ENCODE measurements around the gene RSPH3. TPM values are rescaled to one million over a fixed set of nuclear protein-coding genes. Genes with fewer than 3 reads are reported as not detected.
"Not testable (repeated sequence)": the region's sequence is repeated elsewhere in the genome, so short reads cannot be mapped to it uniquely, and the experiment has no call there.

RSPH3 gene
- total RNA-seq, 1 donor from 2014 or later, result 11.9 TPM

- intact Hi-C loops (cut with micrococcal nuclease), result no loop called here
- peaks cover 6% of the 10 kb centered on the region for H3K9me3 ChIP-seq (replicated peaks)
- no peaks in the 10 kb centered on the region for H3K36me3 ChIP-seq
- H3K27ac ChIP-seq (replicated peaks), result no peak overlapping the region
- no peaks in the 10 kb centered on the region for H3K27me3 ChIP-seq (ENCODE audit: low read depth)
- no peak overlapping the region for H3K4me3 ChIP-seq
- H3K4me1 ChIP-seq, result no peaks in the 10 kb centered on the region
- no peak for DNase-seq
- TF ChIP-seq CTCF (IDR thresholded peaks at IDR 0.05; ENCODE audit: borderline replicate concordance), result no peak
These were observed 44.7 kb downstream of the RSPH3 start for GRCh38 chr6:158955255-158955654.

DNA sequence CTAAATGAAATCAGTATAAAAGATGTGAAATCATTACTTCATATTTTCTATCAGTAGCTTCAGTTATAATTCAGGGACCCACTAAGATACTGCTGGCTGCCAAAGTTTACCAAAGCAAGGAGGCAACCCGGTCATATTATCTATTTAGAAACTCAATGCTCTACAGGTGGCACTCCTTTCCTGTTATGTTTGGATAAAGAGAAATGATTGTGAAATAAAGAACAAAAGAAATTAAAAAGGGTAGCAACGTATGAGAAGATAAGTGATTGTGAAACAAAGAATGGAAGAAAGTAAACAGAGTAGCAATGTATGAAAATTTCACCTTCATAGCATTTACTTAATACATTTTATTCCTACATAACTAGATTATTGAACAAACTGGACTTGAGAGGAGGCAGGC is 45.2 kb downstream of the RSPH3 start:
- intact Hi-C loops (cut with micrococcal nuclease), result no loop called here
- Histone ChIP-seq H3K27me3 (ENCODE audit: low read depth) (no peaks in the 10 kb centered on the region), H3K4me1 (no peaks in the 10 kb centered on the region), H3K9me3 (replicated peaks) (peaks cover 6% of the 10 kb centered on the region), H3K4me3 (no peak overlapping the region), H3K36me3 (no peaks in the 10 kb centered on the region), H3K27ac (replicated peaks) (no peak overlapping the region)
- no peak for TF ChIP-seq CTCF (IDR thresholded peaks at IDR 0.05; ENCODE audit: borderline replicate concordance)
- DNase-seq, result no peak

DNA sequence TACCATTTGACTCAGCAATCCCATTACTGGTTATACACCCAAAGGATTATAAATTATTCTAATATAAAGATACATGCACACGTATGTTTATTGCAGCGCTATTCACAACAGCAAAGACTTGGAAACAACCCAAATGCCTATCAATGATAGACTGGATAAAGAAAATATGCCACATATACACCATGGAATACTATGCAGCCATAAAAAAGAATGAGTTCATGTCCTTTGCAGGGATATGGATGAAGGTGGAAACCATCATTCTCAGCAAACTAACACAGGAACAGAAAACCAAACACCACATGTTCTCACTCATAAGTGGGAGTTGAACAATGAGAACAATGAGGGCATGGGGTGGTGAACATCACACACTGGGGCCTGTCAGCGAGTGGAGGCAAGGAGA is 48.0 kb downstream of the RSPH3 start:
- H3K4me3 ChIP-seq; H3K27ac ChIP-seq (replicated peaks); H3K9me3 ChIP-seq (replicated peaks); DNase-seq; H3K36me3 ChIP-seq; intact Hi-C loops (cut with micrococcal nuclease); H3K4me1 ChIP-seq; H3K27me3 ChIP-seq (ENCODE audit: low read depth): not testable (repeated sequence)

GRCh38 chr6:158951565-158951964 is 48.4 kb downstream of the RSPH3 start:
- H3K9me3 ChIP-seq (replicated peaks); H3K27me3 ChIP-seq (ENCODE audit: low read depth); intact Hi-C loops (cut with micrococcal nuclease); DNase-seq; H3K4me3 ChIP-seq; H3K27ac ChIP-seq (replicated peaks); H3K4me1 ChIP-seq; H3K36me3 ChIP-seq: not testable (repeated sequence)

DNA sequence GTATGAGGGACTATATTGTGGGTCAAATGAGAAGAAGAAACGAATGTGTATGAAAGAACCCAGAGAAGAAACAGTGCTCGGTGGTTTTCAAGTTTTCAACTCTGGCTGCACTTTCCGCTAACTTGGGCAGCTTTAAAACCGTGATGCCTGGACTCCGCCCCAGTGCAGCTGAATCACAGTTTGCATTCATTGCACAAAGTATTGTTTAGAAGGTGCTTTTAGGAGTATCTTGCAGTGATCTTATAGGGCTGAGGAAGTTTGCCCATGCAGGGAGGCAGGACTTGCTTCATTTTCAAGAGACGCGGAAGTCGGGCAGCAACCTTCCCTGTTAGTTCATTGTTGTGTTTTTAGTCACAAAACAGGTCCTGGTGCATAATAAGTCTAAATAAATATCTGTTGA is 52.7 kb downstream of the RSPH3 start:
- intact Hi-C loops (cut with micrococcal nuclease), result no loop called here
- Histone ChIP-seq H3K36me3 (no peaks in the 10 kb centered on the region), H3K9me3 (replicated peaks) (peaks cover 14% of the 10 kb centered on the region), H3K27ac (replicated peaks) (no peak overlapping the region), H3K27me3 (ENCODE audit: low read depth) (no peaks in the 10 kb centered on the region), H3K4me1 (no peaks in the 10 kb centered on the region), H3K4me3 (no peak overlapping the region)
- DNase-seq, result no peak
- no peak for TF ChIP-seq CTCF (IDR thresholded peaks at IDR 0.05; ENCODE audit: borderline replicate concordance)

DNA sequence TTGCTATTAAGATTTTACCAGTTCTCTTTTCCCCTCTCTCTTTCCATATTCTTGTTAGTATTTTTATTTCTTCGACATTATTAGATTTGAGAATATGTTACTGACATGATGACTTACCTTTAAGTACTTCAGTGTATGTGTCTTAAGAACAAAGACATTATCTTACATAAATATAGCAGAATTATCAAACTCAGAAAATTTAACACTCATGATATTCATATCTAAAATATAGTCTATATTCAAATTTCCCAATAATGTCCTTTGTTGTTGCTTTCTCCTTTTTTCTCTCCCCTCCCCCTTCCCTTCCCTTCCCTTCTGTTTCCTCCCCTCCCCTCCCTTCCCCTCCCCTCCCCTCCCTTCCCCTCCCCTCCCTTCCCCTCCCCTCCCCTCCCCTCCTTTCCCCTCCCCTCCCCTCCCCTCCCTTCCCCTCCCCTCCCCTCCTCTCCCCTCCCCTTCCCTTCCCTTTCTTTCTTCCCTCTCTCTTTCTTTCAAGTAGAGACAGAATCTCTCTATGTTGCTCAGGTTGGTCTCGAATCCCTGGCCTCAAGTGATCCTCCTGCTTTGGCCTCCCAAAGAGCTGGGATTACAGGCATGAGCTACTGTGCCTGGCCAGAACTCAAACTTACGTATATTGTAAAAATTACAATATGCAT is 56.5 kb downstream of the RSPH3 start:
- Histone ChIP-seq H3K9me3 (replicated peaks) (peaks cover 10% of the 10 kb centered on the region), H3K4me3 (no peak overlapping the region), H3K27ac (replicated peaks) (no peak overlapping the region), H3K36me3 (no peaks in the 10 kb centered on the region), H3K27me3 (ENCODE audit: low read depth) (peaks cover 5% of the 10 kb centered on the region), H3K4me1 (peaks cover 12% of the 10 kb centered on the region)
- intact Hi-C loops (cut with micrococcal nuclease), result no loop called here
- no peak for DNase-seq
- no peak for TF ChIP-seq CTCF (IDR thresholded peaks at IDR 0.05; ENCODE audit: borderline replicate concordance)

All from left ventricle myocardium inferior (tissue), 1 donor.